HG02970 (cell line): ENCODE measurements around the gene PPP1R36.
"Not testable (repeated sequence)": the region's sequence is repeated elsewhere in the genome, so short reads cannot be mapped to it uniquely, and the experiment has no call there.

Experiments used
- ATAC-seq: cut with Tn5 transposase; IDR thresholded peaks from one replicate; pipeline ENCODE4 v1.9.1; 2021; ENCODE audit warnings: mild to moderate bottlenecking, moderate library complexity, moderate number of reproducible peaks; ENCODE audit not compliant: unreplicated experiment, low FRiP score

Gene PPP1R36

GRCh38 chr14:64517667-64518066 lies 32.1 kb upstream of the PPP1R36 start:
- not testable (repeated sequence) for ATAC-seq

DNA sequence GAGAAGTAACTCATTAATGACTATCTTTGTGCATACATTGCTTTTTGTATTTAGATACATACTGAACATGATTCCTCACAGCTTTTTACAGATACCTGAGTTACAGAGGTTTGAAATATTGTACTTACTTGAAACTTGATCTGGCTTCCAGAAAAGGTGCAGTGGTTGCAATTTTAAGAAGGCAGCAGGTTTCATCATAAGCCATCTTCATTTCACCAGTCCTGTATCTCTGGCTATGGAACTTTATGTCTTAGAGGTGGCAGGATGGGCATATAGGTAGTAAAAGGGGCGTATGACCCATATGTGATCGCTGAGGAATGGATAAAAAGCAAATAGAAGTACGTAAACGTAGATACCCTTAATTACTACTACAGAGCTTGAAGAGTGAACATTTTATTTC lies 31.5 kb upstream of the PPP1R36 start:
- ATAC-seq, result no peak

DNA sequence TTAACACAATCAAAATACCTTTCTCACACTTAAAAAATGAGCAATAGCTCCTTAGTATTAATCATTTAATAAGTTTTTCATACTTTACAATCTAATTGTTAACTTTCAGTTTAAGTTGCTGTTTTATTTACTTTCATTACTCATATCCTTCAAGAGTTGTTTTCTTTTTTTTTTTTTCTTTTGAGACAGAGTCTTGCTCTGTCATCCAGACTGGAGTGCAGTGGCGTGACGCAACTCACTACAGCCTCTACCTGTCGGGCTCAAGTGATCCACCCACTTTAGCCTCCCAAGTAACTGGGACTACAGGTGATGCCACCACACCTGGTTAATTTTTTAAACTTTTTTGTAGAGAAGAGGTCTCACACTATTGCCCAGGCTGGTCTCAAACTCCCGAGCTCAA lies 29.1 kb upstream of the PPP1R36 start:
- no peak for ATAC-seq

DNA sequence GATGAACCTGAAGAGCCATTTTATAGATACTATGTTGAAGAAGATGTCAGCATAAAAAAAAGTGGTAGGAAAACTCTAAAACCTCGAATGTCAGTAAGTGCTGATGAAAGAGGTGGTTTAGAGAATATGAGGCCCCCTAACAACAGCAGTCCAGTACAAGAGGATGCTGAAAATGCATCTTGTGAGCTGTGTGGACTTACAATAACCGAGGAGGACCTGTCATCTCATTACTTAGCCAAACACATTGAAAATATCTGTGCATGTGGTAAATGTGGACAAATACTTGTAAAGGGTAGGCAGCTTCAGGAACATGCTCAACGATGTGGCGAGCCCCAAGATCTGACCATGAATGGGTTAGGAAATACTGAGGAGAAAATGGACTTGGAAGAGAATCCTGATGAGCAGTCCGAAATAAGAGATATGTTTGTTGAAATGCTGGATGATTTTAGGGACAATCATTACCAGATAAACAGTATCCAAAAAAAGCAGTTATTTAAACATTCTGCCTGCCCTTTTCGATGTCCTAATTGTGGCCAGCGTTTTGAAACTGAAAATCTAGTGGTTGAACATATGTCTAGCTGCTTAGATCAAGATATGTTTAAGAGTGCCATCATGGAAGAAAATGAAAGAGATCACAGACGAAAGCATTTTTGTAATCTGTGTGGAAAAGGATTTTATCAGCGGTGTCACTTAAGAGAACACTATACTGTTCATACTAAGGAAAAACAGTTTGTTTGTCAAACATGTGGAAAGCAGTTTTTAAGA lies 27.0 kb upstream of the PPP1R36 start:
- no peak for ATAC-seq

- no peak for ATAC-seq
These were observed 24.4 kb upstream of the PPP1R36 start for GRCh38 chr14:64525354-64525753.

- ATAC-seq, result no peak
These were observed 18.2 kb upstream of the PPP1R36 start for GRCh38 chr14:64531567-64531966.

DNA sequence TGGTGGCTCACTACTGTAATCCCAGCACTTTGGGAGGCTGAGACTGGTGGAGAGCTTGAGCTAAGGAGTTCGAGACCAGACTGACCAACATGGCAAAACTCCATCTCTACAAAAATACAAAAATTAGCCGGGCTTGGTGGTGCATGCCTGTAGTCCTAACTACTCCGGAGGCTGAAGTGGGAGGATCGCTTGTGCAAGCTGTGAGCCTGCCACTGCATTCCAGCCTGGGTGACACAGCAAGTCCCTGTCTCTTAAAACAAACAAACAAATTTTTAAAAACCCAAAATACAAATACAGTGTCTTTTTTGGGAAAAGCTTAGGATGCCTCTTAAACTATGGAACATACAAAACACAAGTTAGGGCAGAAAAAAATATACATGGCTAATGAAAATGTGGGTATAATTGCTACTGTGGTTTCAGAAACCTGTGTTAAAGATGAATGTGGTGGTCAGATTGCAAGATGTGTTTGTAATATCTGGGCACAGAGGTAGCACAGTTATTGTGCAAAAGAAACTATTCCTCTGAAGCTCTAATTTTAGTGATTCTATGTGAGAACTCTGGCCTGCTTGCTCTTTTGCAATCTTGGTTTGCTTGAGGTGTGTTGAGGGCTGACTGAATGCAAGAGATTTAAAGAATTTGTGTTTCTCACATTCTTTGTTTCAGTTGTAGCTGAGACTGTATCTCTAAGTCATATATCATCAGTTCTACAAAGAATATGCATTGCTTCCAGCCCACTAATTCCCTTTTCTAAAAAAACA lies 13.1 kb upstream of the PPP1R36 start:
- no peak for ATAC-seq

GRCh38 chr14:64540208-64541202 lies 9.3 kb upstream of the PPP1R36 start, which contains the start of gene HSPA2:
TSS of gene HSPA2 (plus strand) at chr14:64540741. CDS start at chr14:64540850, 109 bp downstream.
- ATAC-seq, result peak; percentile 87

DNA sequence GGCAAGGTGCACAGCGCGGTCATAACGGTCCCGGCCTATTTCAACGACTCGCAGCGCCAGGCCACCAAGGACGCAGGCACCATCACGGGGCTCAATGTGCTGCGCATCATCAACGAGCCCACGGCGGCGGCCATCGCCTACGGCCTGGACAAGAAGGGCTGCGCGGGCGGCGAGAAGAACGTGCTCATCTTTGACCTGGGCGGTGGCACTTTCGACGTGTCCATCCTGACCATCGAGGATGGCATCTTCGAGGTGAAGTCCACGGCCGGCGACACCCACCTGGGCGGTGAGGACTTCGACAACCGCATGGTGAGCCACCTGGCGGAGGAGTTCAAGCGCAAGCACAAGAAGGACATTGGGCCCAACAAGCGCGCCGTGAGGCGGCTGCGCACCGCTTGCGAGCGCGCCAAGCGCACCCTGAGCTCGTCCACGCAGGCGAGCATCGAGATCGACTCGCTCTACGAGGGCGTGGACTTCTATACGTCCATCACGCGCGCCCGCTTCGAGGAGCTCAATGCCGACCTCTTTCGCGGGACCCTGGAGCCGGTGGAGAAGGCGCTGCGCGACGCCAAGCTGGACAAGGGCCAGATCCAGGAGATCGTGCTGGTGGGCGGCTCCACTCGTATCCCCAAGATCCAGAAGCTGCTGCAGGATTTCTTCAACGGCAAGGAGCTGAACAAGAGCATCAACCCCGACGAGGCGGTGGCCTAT lies 8.3 kb upstream of the PPP1R36 start:
- ATAC-seq, result no peak

DNA sequence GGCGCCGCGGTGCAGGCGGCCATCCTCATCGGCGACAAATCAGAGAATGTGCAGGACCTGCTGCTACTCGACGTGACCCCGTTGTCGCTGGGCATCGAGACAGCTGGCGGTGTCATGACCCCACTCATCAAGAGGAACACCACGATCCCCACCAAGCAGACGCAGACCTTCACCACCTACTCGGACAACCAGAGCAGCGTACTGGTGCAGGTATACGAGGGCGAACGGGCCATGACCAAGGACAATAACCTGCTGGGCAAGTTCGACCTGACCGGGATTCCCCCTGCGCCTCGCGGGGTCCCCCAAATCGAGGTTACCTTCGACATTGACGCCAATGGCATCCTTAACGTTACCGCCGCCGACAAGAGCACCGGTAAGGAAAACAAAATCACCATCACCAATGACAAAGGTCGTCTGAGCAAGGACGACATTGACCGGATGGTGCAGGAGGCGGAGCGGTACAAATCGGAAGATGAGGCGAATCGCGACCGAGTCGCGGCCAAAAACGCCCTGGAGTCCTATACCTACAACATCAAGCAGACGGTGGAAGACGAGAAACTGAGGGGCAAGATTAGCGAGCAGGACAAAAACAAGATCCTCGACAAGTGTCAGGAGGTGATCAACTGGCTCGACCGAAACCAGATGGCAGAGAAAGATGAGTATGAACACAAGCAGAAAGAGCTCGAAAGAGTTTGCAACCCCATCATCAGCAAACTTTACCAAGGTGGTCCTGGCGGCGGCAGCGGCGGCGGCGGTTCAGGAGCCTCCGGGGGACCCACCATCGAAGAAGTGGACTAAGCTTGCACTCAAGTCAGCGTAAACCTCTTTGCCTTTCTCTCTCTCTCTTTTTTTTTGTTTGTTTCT lies 7.6 kb upstream of the PPP1R36 start:
- no peak for ATAC-seq

DNA sequence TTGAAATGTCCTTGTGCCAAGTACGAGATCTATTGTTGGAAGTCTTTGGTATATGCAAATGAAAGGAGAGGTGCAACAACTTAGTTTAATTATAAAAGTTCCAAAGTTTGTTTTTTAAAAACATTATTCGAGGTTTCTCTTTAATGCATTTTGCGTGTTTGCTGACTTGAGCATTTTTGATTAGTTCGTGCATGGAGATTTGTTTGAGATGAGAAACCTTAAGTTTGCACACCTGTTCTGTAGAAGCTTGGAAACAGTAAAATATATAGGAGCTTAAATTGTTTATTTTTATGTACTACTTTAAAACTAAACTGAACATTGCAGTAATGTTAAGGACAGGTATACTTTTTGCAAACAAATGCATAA lies 6.9 kb upstream of the PPP1R36 start:
- ATAC-seq, result no peak

DNA sequence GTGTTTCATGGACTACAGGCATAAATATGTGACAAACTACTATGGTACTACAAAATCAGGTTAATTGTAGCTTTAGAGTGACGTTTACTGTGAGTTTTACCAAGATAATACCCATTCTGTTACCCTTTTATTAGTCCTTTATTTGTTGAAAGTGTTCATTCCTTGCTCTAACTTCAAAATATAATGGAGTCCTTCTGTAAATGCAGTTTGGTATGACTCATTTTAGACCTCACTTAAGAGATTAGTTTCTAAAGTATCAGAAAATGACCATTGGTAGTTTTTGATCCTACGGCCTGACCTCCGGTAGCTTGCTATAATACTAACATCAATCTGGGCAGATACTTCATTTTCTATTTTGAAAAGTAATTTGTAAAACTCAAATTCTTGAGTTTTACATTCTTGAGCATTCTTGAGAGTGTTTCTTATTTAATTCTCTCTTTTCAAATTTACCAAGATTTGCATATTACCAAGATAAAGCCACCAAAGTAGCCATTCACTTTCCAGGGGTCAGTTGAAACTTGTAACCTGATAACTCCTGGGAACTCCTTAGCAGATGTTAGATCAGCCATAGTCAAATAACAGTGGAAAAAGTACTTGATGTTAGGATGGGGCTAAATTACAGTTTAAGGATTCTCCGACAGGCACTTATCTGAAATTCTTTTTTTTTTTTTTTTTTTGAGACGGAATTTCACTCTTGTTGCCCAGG lies 5.0 kb upstream of the PPP1R36 start:
- no peak for ATAC-seq

DNA sequence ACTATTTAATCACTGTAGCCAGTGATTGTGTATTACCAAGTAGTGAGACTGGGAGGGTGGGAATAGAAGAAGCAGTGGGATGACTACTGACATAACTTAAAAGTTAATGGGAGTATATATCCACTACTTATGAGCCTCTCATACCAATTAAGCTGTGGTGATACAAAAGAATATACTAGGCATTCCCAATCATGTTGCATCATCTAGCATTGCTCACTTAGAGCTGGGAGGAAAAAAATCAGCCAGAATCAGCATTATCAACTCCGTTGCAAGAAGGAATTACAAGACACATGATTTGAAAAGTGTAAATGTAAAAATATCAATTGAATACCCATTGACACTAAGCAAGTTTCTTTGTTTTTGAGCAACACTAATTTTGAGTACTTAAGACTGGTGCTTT lies 745 bp upstream of the PPP1R36 start:
- ATAC-seq, result no peak

- ATAC-seq, result no peak
These were observed 1.0 kb downstream of the PPP1R36 start for GRCh38 chr14:64550621-64551333.

- ATAC-seq, result no peak
These were observed 4.8 kb downstream of the PPP1R36 start for GRCh38 chr14:64554556-64554955.

DNA sequence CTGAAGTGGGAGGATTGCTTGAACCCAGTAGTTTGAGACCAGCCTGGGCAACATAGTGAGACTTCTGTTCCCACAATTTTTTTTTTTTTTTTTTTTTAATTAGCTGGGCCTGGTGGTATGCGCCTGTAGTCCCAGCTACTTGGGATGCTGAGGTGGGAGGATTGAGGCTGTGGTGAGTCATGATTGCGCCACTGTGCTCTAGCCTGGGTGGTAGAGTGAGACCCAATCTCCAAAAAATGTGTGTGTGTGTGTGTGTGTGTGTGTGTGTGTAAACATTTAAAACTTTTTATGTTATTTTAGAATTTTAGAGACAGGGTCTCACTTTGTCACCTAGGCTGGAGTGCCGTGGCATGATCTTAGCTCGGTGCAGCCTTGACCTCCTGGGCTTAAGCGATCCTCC lies 6.8 kb downstream of the PPP1R36 start:
- ATAC-seq, result no peak

DNA sequence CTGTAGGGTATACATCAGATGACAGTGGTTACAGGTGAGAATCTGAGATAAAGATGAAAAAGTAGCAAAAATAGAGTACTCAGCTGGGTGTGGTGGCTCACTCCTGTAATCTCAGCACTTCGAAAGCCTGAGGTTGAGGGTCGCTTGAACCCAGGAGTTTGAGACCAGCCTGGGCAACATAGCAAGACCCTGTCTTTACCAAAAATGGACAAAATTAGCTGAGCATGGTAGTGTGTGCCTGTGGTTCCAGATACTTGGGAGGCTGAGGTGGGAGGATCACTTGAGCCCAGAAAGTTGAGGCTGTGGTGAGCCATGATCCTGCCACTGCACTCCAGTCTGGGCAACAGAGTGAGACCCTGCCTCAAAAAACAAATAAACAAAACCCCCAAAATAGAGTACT lies 8.5 kb downstream of the PPP1R36 start:
- not testable (repeated sequence) for ATAC-seq

GRCh38 chr14:64561631-64562030 lies 11.9 kb downstream of the PPP1R36 start:
- ATAC-seq, result no peak
